OCI-LY7 (cell line): ENCODE data around the gene SMIM45.

Experiments
- CTCF ChIP-seq: fragments of 200-600 bp; sonication (generic); conservative IDR thresholded peaks from 2 replicates; pipeline ENCODE4 v1.5.1; 2014; ENCODE audit warnings: mild to moderate bottlenecking, antibody characterized with exemption, low read length, moderate library complexity, mixed read lengths
- EZH2phosphoT487 ChIP-seq: fragments of 200-600 bp; sonication (generic); IDR thresholded peaks from 2 replicates; pipeline ENCODE4 v1.6.1; 2018; ENCODE audit warnings: low read depth, borderline replicate concordance, mild to moderate bottlenecking, mixed run types, antibody characterized with exemption, low read length, moderate library complexity, mixed read lengths

DNA sequence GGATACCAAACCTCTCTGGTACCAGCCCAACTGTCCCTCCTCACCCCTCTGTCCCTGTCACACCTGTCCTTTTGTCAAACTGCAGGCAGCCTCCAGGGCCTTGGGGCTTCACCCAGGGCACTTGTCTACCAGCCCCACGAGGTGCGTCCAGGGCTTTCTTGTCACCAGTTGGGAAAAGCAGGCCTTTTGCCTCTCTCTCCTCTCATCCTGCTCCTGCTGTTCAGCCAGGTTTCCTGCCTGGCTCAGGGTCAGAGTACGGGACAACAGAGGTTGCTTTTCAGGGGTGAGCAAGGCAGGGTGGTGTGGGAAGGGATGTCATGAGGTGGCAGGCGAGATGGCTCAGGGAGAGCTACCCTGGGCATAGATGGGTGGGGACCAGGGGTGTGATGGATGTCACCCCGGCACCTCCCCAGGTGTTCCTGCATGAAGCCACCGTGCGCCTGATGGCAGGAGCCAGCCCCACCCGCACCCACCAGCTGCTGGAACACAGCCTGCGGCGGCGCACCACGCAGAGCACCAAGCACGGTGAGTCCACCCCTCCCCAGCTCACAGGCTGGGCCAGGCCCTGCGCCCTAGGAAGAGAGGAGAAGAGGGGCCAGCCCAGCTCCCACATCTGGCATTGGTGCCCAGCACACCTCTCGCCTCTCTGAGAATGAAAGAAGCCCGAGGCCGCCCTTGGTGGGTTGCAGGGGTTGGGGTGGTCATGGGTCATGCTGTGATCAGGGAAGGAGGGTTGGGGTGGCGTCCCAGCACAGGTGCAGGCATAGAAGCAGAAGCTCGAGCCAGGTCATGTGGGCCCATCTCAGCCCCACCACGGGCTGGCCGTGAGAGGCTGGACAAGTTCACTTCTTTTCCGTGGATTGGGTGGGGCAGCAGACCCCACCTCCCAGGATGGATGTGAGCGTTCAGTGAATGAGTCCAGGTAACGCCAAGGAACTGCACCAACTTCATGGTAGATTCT, 47.2 kb upstream of the SMIM45 start:
- TF ChIP-seq CTCF (no peak), EZH2phosphoT487 (no peak)
